ENCODE data around the gene DOK6.

The DOK6 gene

DNA sequence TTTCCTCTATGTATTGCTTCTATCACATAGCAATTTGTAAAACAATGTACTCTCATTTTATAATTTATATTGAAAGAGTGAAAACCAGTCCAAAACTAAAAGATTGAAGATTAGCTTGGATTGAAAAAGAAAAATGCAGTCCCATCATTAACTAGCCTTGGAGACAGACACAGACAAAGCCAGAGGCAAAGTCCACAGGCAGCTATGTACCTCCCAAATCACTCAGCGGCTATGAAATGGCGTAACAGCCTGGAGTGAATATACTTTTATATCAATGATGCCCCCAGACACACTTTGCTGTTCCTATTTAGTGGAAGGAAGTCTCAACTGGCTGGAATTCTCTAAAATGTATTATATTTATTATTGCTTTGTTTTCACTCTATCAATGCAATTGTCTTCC lies 33.6 kb upstream of the DOK6 start:
- in situ Hi-C loops (cut with MboI; ENCODE audit: low pct_unique_long_range_greater_than_20kb, low sequenced_read_pairs, unreplicated experiment) = no loop called here
- TF ChIP-seq CTCF (IDR thresholded peaks at IDR 0.05; ENCODE audit: extremely low read depth, insufficient read depth, missing control alignments) = no peak
- DNase-seq (ENCODE audit: low spot score) = no peak

DNA sequence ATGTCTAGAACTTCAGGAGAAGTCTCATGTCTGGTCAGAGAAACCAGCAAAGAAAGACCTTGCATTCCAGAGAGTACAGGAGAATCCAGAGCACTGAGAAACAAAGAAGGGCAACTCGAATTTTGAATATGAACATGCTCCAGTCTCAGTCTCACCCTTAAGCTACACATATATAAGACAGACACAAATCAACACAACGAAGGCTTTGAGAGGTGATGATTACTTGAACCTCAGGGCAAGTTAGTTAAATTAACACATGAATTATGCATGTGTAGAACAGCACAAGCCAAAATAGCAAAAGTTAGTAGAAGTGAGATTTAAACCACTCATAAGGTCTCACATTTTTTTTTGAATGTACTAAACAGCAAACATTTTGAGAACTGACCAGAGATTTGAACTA lies 29.0 kb upstream of the DOK6 start:
- in situ Hi-C loops (cut with MboI; ENCODE audit: low pct_unique_long_range_greater_than_20kb, low sequenced_read_pairs, unreplicated experiment) = no loop called here
- no peak for TF ChIP-seq CTCF (IDR thresholded peaks at IDR 0.05; ENCODE audit: extremely low read depth, insufficient read depth, missing control alignments)

DNA sequence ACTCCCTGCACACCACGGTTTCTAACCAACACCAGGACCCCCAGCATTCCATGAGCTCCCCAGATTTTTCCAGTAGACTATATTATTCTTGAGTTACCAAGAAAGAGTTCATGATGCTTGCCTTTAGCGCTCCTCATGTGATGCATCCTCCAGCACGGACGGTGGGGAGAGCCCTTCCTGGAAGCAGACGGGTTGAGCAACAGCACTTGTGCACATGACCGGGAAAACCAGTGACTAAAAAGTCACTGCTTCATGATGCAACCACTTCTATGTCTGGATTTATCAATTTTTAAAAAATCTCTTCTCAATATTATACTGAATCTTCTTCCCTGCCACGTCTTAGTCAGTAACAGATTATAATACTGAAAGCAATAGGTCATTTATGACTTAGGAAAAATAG lies 20.4 kb upstream of the DOK6 start:
- DNase-seq (ENCODE audit: low spot score) = no peak
- in situ Hi-C loops (cut with MboI; ENCODE audit: low pct_unique_long_range_greater_than_20kb, low sequenced_read_pairs, unreplicated experiment) = no loop called here
- TF ChIP-seq CTCF (IDR thresholded peaks at IDR 0.05; ENCODE audit: extremely low read depth, insufficient read depth, missing control alignments) = no peak

More for the DNA sequence above, 29.0 kb upstream of the DOK6 start:
- DNase-seq (ENCODE audit: low spot score) = no peak

- TF ChIP-seq CTCF (IDR thresholded peaks at IDR 0.05; ENCODE audit: extremely low read depth, insufficient read depth, missing control alignments) = no peak
- in situ Hi-C loops (cut with MboI; ENCODE audit: low pct_unique_long_range_greater_than_20kb, low sequenced_read_pairs, unreplicated experiment) = no loop called here
- no peak for DNase-seq (ENCODE audit: low spot score)
Measured at GRCh38 chr18:69383186-69383585, 17.5 kb upstream of the DOK6 start.

DNA sequence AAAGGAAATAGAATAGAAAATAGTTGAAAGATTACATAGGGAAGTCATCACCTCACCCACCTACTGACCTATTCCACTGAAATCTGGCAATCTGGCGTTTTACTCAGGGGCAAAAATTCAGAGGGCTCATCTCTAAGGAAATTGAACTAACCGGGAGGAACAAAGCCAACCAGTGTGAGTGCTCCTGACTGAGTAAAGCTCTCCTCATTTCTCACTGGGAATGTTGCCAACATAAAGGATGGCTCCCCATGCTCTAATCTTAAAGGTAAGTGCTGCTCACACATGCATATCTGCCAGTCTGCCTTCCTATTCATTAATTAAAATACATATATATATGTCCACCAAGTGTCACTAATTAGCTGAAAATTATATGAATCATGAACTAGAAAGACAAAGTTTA lies 13.5 kb upstream of the DOK6 start:
- no peak for TF ChIP-seq CTCF (IDR thresholded peaks at IDR 0.05; ENCODE audit: extremely low read depth, insufficient read depth, missing control alignments)
- in situ Hi-C loops (cut with MboI; ENCODE audit: low pct_unique_long_range_greater_than_20kb, low sequenced_read_pairs, unreplicated experiment) = no loop called here
- no peak for DNase-seq (ENCODE audit: low spot score)

- TF ChIP-seq CTCF (IDR thresholded peaks at IDR 0.05; ENCODE audit: extremely low read depth, insufficient read depth, missing control alignments) = no peak
- no peak for DNase-seq (ENCODE audit: low spot score)
- in situ Hi-C loops (cut with MboI; ENCODE audit: low pct_unique_long_range_greater_than_20kb, low sequenced_read_pairs, unreplicated experiment) = no loop called here
Measured at GRCh38 chr18:69388222-69388621, 12.5 kb upstream of the DOK6 start.

DNA sequence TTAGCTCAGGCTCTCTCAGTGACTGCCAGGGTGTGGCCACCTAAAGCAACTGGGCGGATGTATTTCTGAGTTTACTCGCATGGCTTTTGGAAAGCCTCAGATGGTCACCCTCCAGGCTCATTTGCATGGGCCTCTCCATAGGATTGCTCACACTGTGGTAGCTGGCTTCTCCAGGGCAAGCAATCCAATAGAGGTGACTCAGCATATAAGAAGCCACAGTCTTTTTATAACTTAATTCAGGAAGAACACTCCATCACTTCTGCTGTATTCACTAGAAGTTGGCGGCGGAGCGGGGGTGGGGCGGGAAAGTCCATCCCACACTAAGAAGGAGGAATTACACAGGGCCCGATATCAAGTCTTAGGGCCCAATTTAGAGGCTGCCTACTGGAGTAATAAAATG lies 3.6 kb upstream of the DOK6 start:
- no peak for TF ChIP-seq CTCF (IDR thresholded peaks at IDR 0.05; ENCODE audit: extremely low read depth, insufficient read depth, missing control alignments)
- no peak for DNase-seq (ENCODE audit: low spot score)
- in situ Hi-C loops (cut with MboI; ENCODE audit: low pct_unique_long_range_greater_than_20kb, low sequenced_read_pairs, unreplicated experiment) = no loop called here

Measured in GM13977 (cell line).